Activated T-helper 1 cell treated with anti-CD3 and anti-CD28 coated beads, Interleukin-12 subunit alpha, Interleukin-12 subunit beta, Interleukin-2, Interleukin-4 antibody, amounts not matched to agents 30 ng/mL and 10 ng/mL and 1 ng/mL, durations not matched to agents 14 hours and 24 hours and 36 hours (primary cell): ENCODE data around the gene ARMC9. TPM values are rescaled to one million over a fixed set of nuclear protein-coding genes. Genes with fewer than 3 reads are reported as not detected.

Experiments used
- DNase-seq: peaks from one replicate; pipeline ENCODE4 v3.0.0; 2021; ENCODE audit warnings: low spot score
- H3K27ac Mint-ChIP-seq: one replicate; pipeline ENCODE4 v1.8.0; 2021; ENCODE audit warnings: mild to moderate bottlenecking, mixed read lengths
- H3K27me3 Mint-ChIP-seq: one replicate; pipeline ENCODE4 v1.8.0; 2022; ENCODE audit warnings: mild to moderate bottlenecking, moderate library complexity, mixed read lengths; ENCODE audit not compliant: insufficient read depth
- H3K36me3 Mint-ChIP-seq: one replicate; pipeline ENCODE4 v1.8.0; 2021; ENCODE audit warnings: low read depth, mixed read lengths
- H3K4me1 Mint-ChIP-seq: one replicate; pipeline ENCODE4 v1.8.0; 2021; ENCODE audit warnings: low read depth, mixed read lengths
- H3K4me3 Mint-ChIP-seq: one replicate; pipeline ENCODE4 v1.8.0; 2021; ENCODE audit warnings: mild to moderate bottlenecking, moderate library complexity, mixed read lengths
- H3K9me3 Mint-ChIP-seq: one replicate; pipeline ENCODE4 v1.8.0; 2021; ENCODE audit warnings: mixed read lengths
- intact Hi-C: fragments of 100-400 bp; cut with micrococcal nuclease; formaldehyde crosslinking; loops from one replicate; pipeline ENCODE4 v1.15.1; 2024
- total RNA-seq: library from RNA; stranded (reverse); gene quantifications from 2 replicates; pipeline ENCODE4 v1.2.3, GENCODE V29; 2022

Gene ARMC9
- total RNA-seq, 1 donor from 2014 or later = 3.8 TPM

DNA sequence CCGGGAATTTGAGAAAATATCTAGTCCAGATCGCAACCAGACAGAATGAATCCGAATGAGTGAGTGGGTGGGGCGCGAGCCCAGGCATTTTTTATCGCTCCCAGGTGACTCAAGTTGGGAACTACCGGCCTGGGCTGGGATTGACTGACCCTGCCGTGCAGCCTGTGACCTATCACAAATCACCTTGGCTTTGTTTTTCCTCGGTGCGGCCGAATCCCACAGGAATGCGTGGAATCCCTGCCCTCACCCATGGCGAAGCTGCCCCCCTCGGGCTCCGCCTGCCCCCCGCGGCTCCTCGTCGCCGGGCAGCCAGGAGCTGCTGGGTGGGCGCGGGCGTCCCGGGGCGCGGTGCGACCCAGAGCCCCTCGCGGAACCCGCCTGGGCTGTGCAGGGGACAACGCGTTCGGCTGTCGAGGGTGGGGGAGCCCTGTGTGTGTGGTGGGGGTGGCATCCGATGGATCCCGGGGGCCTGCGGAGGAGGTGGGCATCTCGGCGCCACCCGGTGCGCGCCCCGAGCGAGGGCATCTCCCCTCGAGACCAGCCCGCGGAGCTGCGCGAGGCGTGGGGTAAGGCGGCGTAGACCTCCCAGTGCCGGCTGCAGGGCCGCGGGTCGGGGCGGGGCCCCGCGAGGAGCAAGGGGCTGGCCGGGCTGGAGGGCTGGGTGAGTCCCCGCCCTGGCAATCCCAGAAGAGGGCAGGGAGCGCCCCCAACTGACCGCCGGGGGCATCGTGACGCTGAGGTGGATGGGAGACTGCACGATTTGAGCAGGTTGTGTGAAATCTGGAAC, 213.6 kb downstream of the ARMC9 start:
- DNase-seq = peak; percentile 26
- peak overlapping the region; percentile 20 for H3K4me3 Mint-ChIP-seq
- H3K4me1 Mint-ChIP-seq = peaks cover 2% of the 10 kb centered on the region

DNA sequence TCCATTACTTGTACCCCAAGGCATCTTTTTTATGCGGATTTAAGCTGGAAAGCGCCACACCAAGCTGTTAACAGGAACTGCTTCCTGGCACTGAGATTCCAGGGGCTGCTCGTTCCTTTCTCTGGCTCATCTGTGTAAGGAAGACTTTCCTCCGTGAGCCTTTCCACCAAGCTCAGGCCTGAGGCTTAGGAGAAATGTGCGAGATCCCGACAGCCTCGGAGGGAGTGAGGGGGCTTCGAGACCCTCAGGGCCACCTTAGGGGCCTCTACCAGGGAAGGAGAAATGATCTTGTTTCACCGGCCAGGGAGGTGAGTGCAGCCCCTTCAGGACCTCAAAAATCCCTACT, 214.2 kb downstream of the ARMC9 start:
- intact Hi-C loops = loop anchor here (1.0 kb wide), 2 partner anchors 115 to 185 kb away; no protein-coding TSS in a partner anchor
- no peak overlapping the region for H3K4me3 Mint-ChIP-seq

More for the DNA sequence above, 213.6 kb downstream of the ARMC9 start:
- intact Hi-C loops = loop anchor here (1.0 kb wide), 2 partner anchors 115 to 185 kb away; no protein-coding TSS in a partner anchor
- no peaks in the 10 kb centered on the region for H3K36me3 Mint-ChIP-seq
- peaks cover 34% of the 10 kb centered on the region for H3K27me3 Mint-ChIP-seq
- H3K27ac Mint-ChIP-seq = no peak overlapping the region
- peaks cover 7% of the 10 kb centered on the region for H3K9me3 Mint-ChIP-seq

DNA sequence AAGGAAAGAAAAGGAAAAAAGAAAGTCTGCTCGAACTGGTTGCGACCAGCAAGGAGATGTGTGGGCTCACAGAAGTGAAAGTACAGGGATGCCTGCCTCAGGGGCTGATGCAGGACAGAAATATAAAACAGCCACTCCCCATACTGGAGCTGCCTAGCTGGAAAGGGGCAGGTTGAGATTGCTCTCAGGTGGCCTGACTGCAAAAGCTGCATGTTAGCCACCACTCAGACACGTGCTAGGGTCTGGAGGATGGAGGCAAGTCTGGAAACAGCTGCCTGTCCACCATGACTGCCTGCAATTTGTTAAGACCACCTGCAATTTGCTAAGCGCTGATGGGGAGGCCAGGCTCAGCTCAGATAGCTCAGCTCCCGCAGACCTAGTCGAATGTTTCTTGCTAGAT, 215.0 kb downstream of the ARMC9 start:
- intact Hi-C loops = no loop called here
- DNase-seq = no peak
- no peaks in the 10 kb centered on the region for H3K36me3 Mint-ChIP-seq
- H3K27ac Mint-ChIP-seq = no peak overlapping the region
- H3K4me1 Mint-ChIP-seq = no peaks in the 10 kb centered on the region
- H3K27me3 Mint-ChIP-seq = peaks cover 31% of the 10 kb centered on the region
- H3K4me3 Mint-ChIP-seq = no peak overlapping the region
- peaks cover 7% of the 10 kb centered on the region for H3K9me3 Mint-ChIP-seq

More for the DNA sequence above, 214.2 kb downstream of the ARMC9 start:
- Mint-ChIP-seq H3K4me1 (no peaks in the 10 kb centered on the region), H3K27ac (no peak overlapping the region), H3K36me3 (no peaks in the 10 kb centered on the region), H3K27me3 (peaks cover 33% of the 10 kb centered on the region), H3K9me3 (peaks cover 7% of the 10 kb centered on the region)
- no peak for DNase-seq

DNA sequence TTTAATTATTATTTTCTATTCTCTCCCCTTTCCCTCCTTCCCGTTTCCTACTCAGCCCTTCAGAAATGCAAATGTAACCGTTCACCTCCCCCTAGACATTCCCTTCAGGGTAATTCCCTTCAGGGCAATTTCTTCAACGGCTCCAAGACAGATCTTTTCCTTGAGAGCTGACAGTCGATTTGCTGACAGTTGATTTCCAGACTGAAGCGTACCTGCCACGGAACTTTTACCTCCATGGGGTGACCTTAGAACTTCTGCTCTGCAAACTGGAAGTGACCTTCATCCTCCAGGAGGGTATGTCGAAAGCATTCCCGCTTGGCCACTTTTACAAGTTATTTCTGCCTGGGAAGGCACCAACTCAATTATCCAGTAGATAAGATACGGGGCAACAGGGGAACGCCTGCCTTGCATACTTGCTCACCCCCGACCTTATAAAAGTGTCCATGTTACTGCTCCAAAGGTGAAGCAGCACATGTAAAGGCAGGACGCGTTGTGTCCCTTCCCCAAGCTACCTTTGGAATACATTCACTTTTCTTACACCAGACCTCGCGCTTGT, 215.6 kb downstream of the ARMC9 start:
- H3K4me1 Mint-ChIP-seq = no peaks in the 10 kb centered on the region
- no peaks in the 10 kb centered on the region for H3K36me3 Mint-ChIP-seq
- H3K9me3 Mint-ChIP-seq = peaks cover 7% of the 10 kb centered on the region
- no peak overlapping the region for H3K27ac Mint-ChIP-seq
- no peak overlapping the region for H3K4me3 Mint-ChIP-seq
- intact Hi-C loops = no loop called here
- peaks cover 31% of the 10 kb centered on the region for H3K27me3 Mint-ChIP-seq
- no peak for DNase-seq

DNA sequence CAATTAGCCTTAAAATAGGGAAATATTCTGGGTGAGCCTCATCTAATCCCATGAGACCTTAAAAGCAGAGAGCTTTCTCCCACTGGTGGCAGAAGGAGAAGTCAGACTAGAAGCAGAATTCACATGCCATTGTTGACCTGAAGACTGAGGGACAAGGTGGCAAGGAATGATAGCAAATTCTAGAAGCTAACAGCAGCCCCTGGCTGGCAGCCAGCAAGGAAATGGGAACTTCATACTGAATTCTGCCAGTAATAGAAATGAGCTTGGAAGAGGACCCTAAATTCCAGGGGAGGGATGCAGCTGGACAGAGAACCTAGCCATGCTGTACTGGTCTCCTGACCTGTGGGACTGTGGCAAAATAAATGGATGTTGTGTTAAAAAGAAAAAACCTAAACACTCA, 216.6 kb downstream of the ARMC9 start:
- Mint-ChIP-seq H3K27ac (no peak overlapping the region), H3K4me1 (no peaks in the 10 kb centered on the region), H3K9me3 (peaks cover 7% of the 10 kb centered on the region), H3K27me3 (peaks cover 31% of the 10 kb centered on the region), H3K36me3 (no peaks in the 10 kb centered on the region), H3K4me3 (no peak overlapping the region)
- DNase-seq = no peak
- intact Hi-C loops = no loop called here

DNA sequence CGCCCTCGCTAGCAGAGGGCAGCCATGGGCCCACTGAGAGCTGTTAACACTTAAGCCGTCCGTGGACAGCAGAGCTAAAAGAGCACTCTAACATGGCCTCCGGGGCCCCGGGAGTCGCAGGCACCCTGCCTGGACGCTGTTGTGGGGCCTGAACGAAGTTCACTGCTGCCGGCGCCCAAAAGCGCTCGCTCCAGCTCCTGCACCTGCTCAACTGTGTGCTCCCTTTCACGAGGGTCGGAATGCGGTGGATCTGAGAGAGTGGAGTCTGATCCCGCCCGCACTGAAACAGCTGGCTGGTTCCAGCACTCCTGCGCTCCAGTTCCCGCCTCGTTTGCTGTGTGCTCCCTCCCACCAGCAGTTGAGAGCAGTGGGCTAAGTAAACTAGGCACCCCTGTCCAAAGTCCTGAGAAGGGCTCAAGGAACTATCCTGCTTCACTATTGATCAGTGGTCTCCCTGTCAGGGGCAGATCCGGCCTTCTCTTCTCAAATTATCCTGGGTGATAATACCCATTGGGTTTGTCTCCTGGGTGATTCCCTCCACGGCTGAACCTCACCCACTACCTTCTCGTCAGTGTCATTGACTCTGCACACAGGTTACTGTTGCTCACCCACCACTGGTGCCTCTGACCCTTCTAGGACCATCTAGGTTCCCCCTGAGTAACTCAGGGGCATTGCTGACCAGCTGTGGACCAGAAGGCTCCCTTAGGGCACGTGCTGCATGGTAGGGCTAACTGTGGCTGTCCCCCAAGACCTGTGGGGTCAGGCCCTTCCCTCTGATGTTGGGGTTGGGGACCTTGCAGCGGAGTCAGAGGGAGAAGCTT, 220.6 kb downstream of the ARMC9 start:
- Mint-ChIP-seq H3K4me1 (no peaks in the 10 kb centered on the region), H3K27ac (no peak overlapping the region), H3K4me3 (no peak overlapping the region), H3K9me3 (no peaks in the 10 kb centered on the region), H3K27me3 (peaks cover 15% of the 10 kb centered on the region), H3K36me3 (no peaks in the 10 kb centered on the region)
- no peak for DNase-seq
- intact Hi-C loops = no loop called here

DNA sequence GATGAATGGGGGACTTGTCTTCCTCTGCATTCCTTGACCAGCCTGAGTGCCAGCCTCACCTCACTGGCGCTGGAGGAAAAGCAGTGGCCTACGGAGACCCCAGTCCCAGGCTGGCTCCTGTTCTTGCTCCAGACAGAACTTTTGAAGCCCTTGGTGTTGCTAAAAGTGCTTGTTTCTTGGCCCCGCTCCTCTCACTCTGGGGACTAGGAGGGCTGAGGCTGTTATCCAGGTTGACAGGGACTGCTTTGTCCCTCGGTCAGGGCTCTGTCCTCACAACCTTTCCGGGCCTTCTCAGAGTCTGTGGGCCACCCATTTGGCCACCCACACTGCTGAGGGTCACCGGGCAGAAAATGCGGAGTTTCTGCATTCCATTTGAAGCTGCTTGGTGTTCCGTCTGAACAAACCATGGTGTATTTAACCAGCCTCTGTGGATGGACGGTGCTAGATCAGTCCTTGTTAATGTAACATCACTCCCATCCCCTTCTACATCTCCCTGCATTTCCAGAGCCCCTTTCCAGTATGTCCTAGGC, 222.7 kb downstream of the ARMC9 start:
- H3K4me1 Mint-ChIP-seq = no peaks in the 10 kb centered on the region
- H3K27me3 Mint-ChIP-seq = peaks cover 8% of the 10 kb centered on the region
- no peak overlapping the region for H3K27ac Mint-ChIP-seq
- no peaks in the 10 kb centered on the region for H3K36me3 Mint-ChIP-seq
- intact Hi-C loops = no loop called here
- no peak overlapping the region for H3K4me3 Mint-ChIP-seq
- no peaks in the 10 kb centered on the region for H3K9me3 Mint-ChIP-seq
- DNase-seq = no peak

DNA sequence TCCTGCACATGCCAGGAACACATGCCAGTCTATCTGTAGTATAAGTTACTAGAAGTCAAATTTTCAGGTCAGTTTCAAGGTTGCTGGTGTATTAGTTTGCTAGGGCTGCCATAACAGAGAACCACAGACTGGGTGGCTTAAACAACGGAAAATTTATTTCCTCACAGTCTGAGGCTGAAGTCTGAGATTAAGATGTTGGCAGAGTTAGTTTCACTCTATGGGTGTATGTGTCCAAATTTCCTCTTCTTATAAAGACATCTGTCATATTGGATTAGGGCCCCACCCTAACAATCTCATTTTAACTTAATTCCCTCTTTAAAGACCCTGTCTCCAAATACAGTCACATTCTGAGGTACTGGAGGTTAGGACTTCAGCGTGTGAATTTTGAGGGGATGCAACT, 223.6 kb downstream of the ARMC9 start:
- Mint-ChIP-seq H3K4me3 (no peak overlapping the region), H3K4me1 (peaks cover 4% of the 10 kb centered on the region), H3K9me3 (no peaks in the 10 kb centered on the region), H3K27ac (no peak overlapping the region), H3K27me3 (peaks cover 6% of the 10 kb centered on the region), H3K36me3 (no peaks in the 10 kb centered on the region)
- no peak for DNase-seq
- intact Hi-C loops = no loop called here

DNA sequence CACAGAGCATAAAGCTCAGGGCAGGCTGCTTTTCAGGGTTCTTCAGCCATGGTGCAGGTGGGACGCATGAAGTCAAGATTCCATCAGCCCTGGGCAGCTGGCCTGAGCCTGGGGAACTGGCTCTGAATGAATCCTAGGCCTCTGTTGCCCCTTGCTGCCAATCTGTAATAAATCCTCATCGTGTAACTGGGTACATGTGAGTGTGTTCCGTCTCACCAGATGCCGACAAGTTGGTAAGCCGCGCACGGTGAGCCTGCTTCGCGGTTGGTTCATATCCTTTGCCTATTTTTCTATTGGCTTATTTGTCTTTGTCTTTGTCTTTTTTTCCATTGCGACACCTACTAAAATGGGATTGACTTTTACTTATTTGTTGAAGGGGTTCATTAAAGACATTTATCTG, 224.7 kb downstream of the ARMC9 start:
- peaks cover 6% of the 10 kb centered on the region for H3K27me3 Mint-ChIP-seq
- no peak for DNase-seq
- intact Hi-C loops = no loop called here
- no peaks in the 10 kb centered on the region for H3K36me3 Mint-ChIP-seq
- H3K9me3 Mint-ChIP-seq = no peaks in the 10 kb centered on the region
- no peak overlapping the region for H3K4me3 Mint-ChIP-seq
- H3K27ac Mint-ChIP-seq = no peak overlapping the region
- H3K4me1 Mint-ChIP-seq = peaks cover 4% of the 10 kb centered on the region

Other genes with a start within 250 kb of the ARMC9 start
- not detected in 2 replicates for gene SPATA3, start 202.5 kb upstream of the ARMC9 start, total RNA-seq
- 0.15 TPM in 1 of 2 replicates, not detected in the other for gene C2orf72, start 161.1 kb upstream of the ARMC9 start, total RNA-seq
- 172 and 181 TPM in 2 replicates for gene PSMD1, start 141.8 kb upstream of the ARMC9 start, total RNA-seq
- gene HTR2B, start 73.6 kb upstream of the ARMC9 start, total RNA-seq = not detected in 2 replicates
- gene B3GNT7, start 197.1 kb downstream of the ARMC9 start, total RNA-seq = not detected in 2 replicates